ENCODE measurements around the gene CFAP100.

The CFAP100 gene

GRCh38 chr3:126394179-126394976 is at the start of gene CFAP100:
TSS of gene CFAP100 (plus strand) at chr3:126394909. CDS start at chr3:126396001, 1,092 bp downstream.
- DNase-seq (ENCODE audit: low read depth): no peak

GRCh38 chr3:126345231-126345630 is 49.5 kb upstream of the CFAP100 start:
- no peak for DNase-seq (ENCODE audit: low read depth)

GRCh38 chr3:126345641-126346460 is 48.9 kb upstream of the CFAP100 start:
- no peak for DNase-seq (ENCODE audit: low read depth)

GRCh38 chr3:126346466-126346865 is 48.2 kb upstream of the CFAP100 start:
- no peak for DNase-seq (ENCODE audit: low read depth)

- no peak for DNase-seq (ENCODE audit: low read depth)
Observed at GRCh38 chr3:126347543-126348161, 47.1 kb upstream of the CFAP100 start.

- no peak for DNase-seq (ENCODE audit: low read depth)
Observed at GRCh38 chr3:126348308-126348920, 46.3 kb upstream of the CFAP100 start.

GRCh38 chr3:126349071-126349470 is 45.6 kb upstream of the CFAP100 start:
- DNase-seq (ENCODE audit: low read depth): no peak

- DNase-seq (ENCODE audit: low read depth): no peak
Observed at GRCh38 chr3:126349611-126350501, 44.9 kb upstream of the CFAP100 start.

GRCh38 chr3:126350502-126351085 is 44.1 kb upstream of the CFAP100 start:
- DNase-seq (ENCODE audit: low read depth): no peak

GRCh38 chr3:126351086-126351770 is 43.5 kb upstream of the CFAP100 start:
- no peak for DNase-seq (ENCODE audit: low read depth)

- no peak for DNase-seq (ENCODE audit: low read depth)
Observed at GRCh38 chr3:126351771-126352475, 42.8 kb upstream of the CFAP100 start.

GRCh38 chr3:126352476-126353454 is 41.9 kb upstream of the CFAP100 start:
- DNase-seq (ENCODE audit: low read depth): no peak

GRCh38 chr3:126353694-126354321 is 40.9 kb upstream of the CFAP100 start:
- DNase-seq (ENCODE audit: low read depth): no peak

- no peak for DNase-seq (ENCODE audit: low read depth)
Observed at GRCh38 chr3:126354776-126355175, 39.9 kb upstream of the CFAP100 start.

GRCh38 chr3:126355251-126355650 is 39.5 kb upstream of the CFAP100 start:
- no peak for DNase-seq (ENCODE audit: low read depth)

- no peak for DNase-seq (ENCODE audit: low read depth)
Observed at GRCh38 chr3:126355777-126356372, 38.8 kb upstream of the CFAP100 start.

All from non-pigmented ciliary epithelial cell (primary cell).